ENCODE data around the gene YIPF1. TPM values are rescaled to one million over a fixed set of nuclear protein-coding genes. Genes with fewer than 3 reads are reported as not detected.

YIPF1 gene
- total and polyA plus RNA-seq, 10 of the 15 experiments (the other 5 are each of a cell fraction or from before 2014, with no cell fraction given) = 13.0 to 36.0 (median 20.3) TPM

GRCh38 chr1:53821380-53821779, 68.2 kb downstream of the YIPF1 start:
- Histone ChIP-seq H3K4me2 (ENCODE audit: control insufficient read depth, insufficient read depth) (no peak overlapping the region), H3K36me3 (ENCODE audit: control insufficient read depth in 2 of 2, insufficient read depth in 2 of 2, low read length in 1 of 2) (peaks cover 4 to 10% of the 10 kb centered on the region in 2 experiments)
- 86% methylated on average over 5 of the region's 5 CpGs for WGBS (ENCODE audit: insufficient coverage, insufficient replicate concordance, low lambda C conversion rate, missing lambda C conversion rate)

More at GRCh38 chr1:53821380-53821779, 68.2 kb downstream of the YIPF1 start:
- DNase-seq (ENCODE audit: low read depth, low spot score) = no peak
- FAIRE-seq = no peak
- TF ChIP-seq CTCF (IDR thresholded peaks at IDR 0.05 in 2 of 3, conservative IDR thresholded peaks at IDR 0.05 in 1 of 3; ENCODE audit: control insufficient read depth in 2 of 3, extremely low read depth in 1 of 3, insufficient read depth in 1 of 3, low read depth in 3 of 3, low read length in 3 of 3) (peak; percentile 15 to 33 (median 19); a peak in 4 of 6 replicates), RAD21 (IDR thresholded peaks at IDR 0.05; ENCODE audit: insufficient read depth, low read depth, low read length) (peak; percentile 36), CBX5 (IDR thresholded peaks at IDR 0.05; ENCODE audit: low read depth) (no peak)
- Histone ChIP-seq H4K20me1 (ENCODE audit: control insufficient read depth, insufficient read depth) (no peaks in the 10 kb centered on the region), H3K79me2 (ENCODE audit: control insufficient read depth, insufficient read depth, low read length) (no peaks in the 10 kb centered on the region), H2AFZ (ENCODE audit: control insufficient read depth, low read depth, low read length) (no peak overlapping the region), H3K9ac (ENCODE audit: control insufficient read depth, insufficient read depth, low read length) (no peak overlapping the region), H3K4me3 (no peak overlapping the region), H3K27me3 (replicated peaks in 1 of 2; ENCODE audit: control insufficient read depth in 2 of 2, insufficient read depth in 2 of 2, low read length in 1 of 2) (no peaks in the 10 kb centered on the region), H3K9me3 (replicated peaks; ENCODE audit: control insufficient read depth, insufficient read depth, low read length) (no peaks in the 10 kb centered on the region), H3K27ac (ENCODE audit: control insufficient read depth, insufficient read depth) (no peak overlapping the region), H3K4me1 (ENCODE audit: control insufficient read depth, insufficient read depth, low read length) (no peaks in the 10 kb centered on the region)
- RAD21 ChIA-PET (ENCODE audit: unreplicated experiment) = no interaction called here
- BruUV-seq (replicated peaks) = no TSS peak
- POLR2A ChIA-PET = interaction anchor here (1.0 kb wide), 1 partner anchor 10 kb away, joined by 5 read pairs; no protein-coding TSS in a partner anchor
- SMC1A ChIA-PET (ENCODE audit: uncharacterized antibody, unreplicated experiment) = interaction anchor here (0.6 to 4.5 kb wide), 2 partner anchors 13 to 175 kb away, joined by 3 to 18 read pairs; no protein-coding TSS in a partner anchor
- in situ Hi-C loops (cut with MboI) (no loop called here), intact Hi-C loops (cut with micrococcal nuclease; ENCODE audit: unreplicated experiment) (no loop called here)
- peak; percentile 53 for ATAC-seq
- CTCF ChIA-PET = interaction anchor here (0.6 to 2.3 kb wide), 6 partner anchors 10 to 227 kb away, joined by 3 to 10 read pairs (median 4); no protein-coding TSS in a partner anchor
